ENCODE measurements around the gene NEK1. TPM values are rescaled to one million over a fixed set of nuclear protein-coding genes. Genes with fewer than 3 reads are reported as not detected.

Gene NEK1
- total RNA-seq, 1 experiment from 2014 or later: 18.6 TPM

DNA sequence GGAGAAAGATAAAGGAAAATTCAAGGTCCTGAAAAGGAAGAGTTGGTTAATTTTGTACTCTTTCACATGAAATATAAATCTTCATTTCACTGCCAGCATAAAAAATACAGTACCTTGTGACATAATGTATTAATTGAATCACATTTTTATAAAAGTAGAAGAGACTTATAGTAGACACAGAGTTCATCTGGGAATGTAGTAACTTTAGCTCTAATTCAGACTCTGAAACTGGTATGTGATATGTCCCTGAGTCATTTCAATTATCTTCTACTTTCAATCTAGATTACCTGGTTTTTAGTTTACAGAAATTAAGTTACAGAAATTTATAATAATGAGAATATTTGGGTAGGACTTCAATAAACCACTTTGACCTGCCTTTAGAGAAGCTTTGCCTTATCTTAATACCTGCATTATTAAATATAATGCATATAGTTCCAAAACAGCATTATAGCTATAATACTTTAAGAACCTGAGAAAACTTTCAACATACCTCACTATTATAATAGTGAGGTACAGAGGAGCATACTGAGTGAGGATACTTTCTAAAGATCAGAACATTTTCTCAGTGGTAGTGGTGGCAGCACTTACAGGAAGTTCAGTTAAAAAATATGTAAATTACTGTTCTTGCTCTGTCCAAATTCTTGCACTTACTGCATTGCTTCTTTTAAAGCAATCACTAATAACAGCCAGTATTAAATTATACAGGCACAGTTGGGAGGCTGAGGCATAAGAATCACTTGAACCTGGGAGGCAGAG lies 11.2 kb downstream of the NEK1 start:
- Histone ChIP-seq H3K27me3 (ENCODE audit: insufficient read depth, low read depth) (no peaks in the 10 kb centered on the region), H3K79me2 (ENCODE audit: low read depth) (no peaks in the 10 kb centered on the region), H3K4me3 (no peak overlapping the region), H3K4me1 (replicated peaks; ENCODE audit: insufficient read depth) (peaks cover 13% of the 10 kb centered on the region), H3K4me2 (no peak overlapping the region), H2AFZ (no peak overlapping the region), H3K9me3 (ENCODE audit: insufficient read depth, low read depth) (no peaks in the 10 kb centered on the region), H3K27ac (no peak overlapping the region), H3K36me3 (ENCODE audit: low read depth) (no peaks in the 10 kb centered on the region), H3F3A (ENCODE audit: insufficient read depth, low read depth) (no peaks in the 10 kb centered on the region), H3K9me2 (ENCODE audit: insufficient read depth) (no peaks in the 10 kb centered on the region), H4K20me1 (ENCODE audit: insufficient read depth) (no peaks in the 10 kb centered on the region)
- BruUV-seq (replicated peaks): no TSS peak
- TF ChIP-seq, protein P1, sequence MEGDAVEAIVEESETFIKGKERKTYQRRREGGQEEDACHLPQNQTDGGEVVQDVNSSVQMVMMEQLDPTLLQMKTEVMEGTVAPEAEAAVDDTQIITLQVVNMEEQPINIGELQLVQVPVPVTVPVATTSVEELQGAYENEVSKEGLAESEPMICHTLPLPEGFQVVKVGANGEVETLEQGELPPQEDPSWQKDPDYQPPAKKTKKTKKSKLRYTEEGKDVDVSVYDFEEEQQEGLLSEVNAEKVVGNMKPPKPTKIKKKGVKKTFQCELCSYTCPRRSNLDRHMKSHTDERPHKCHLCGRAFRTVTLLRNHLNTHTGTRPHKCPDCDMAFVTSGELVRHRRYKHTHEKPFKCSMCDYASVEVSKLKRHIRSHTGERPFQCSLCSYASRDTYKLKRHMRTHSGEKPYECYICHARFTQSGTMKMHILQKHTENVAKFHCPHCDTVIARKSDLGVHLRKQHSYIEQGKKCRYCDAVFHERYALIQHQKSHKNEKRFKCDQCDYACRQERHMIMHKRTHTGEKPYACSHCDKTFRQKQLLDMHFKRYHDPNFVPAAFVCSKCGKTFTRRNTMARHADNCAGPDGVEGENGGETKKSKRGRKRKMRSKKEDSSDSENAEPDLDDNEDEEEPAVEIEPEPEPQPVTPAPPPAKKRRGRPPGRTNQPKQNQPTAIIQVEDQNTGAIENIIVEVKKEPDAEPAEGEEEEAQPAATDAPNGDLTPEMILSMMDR (conservative IDR thresholded peaks at IDR 0.05): no peak
- TF ChIP-seq EZH2 (IDR thresholded peaks at IDR 0.05; ENCODE audit: low read depth): no peak
- ChIA-PET POLR2A (ENCODE audit: unreplicated experiment) (no interaction called here), CTCF (interaction anchor here (0.6 kb wide), 2 partner anchors 49 to 605 kb away, joined by 3 to 4 read pairs; no protein-coding TSS in a partner anchor)
- intact Hi-C loops (cut with micrococcal nuclease; ENCODE audit: unreplicated experiment): no loop called here
- DNase-seq: no peak

DNA sequence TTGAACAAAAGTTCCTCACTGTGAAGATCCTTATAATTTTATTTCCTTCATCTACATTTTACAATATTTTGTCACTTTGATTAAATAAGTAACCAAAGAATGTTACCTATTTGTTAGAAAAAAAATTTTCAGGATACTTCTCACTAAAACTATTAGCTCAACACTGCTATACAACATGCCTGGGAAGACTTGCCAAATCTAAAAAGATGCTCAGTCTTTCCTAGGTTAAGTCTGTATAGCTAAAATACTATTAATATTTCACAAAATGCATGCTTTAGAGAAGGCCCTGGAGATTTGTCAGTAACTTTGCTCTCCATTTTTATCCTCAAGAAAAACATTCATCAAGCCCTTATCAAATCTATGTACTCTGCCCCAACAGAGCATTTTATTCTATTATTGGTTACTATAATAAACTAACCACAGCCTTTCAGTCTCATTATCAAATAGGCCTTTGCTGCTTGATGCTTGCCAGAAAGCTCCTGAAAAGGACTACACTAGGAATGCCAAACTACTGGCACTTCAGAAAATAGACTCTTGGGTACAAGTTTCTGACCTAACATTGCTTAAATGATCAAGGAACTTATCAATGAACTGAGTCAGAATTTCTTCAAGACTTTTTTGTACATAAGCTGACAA lies 17.7 kb downstream of the NEK1 start:
- Histone ChIP-seq H3K79me2 (ENCODE audit: low read depth) (no peaks in the 10 kb centered on the region), H3K9me2 (ENCODE audit: insufficient read depth) (no peaks in the 10 kb centered on the region), H3K36me3 (ENCODE audit: low read depth) (no peaks in the 10 kb centered on the region), H3K27me3 (ENCODE audit: insufficient read depth, low read depth) (no peaks in the 10 kb centered on the region), H4K20me1 (ENCODE audit: insufficient read depth) (no peaks in the 10 kb centered on the region), H2AFZ (no peak overlapping the region), H3K4me2 (no peak overlapping the region), H3K4me1 (replicated peaks; ENCODE audit: insufficient read depth) (no peaks in the 10 kb centered on the region), H3K4me3 (no peak overlapping the region), H3K27ac (no peak overlapping the region), H3F3A (ENCODE audit: insufficient read depth, low read depth) (no peaks in the 10 kb centered on the region), H3K9me3 (ENCODE audit: insufficient read depth, low read depth) (no peaks in the 10 kb centered on the region)
- no TSS peak for BruUV-seq (replicated peaks)
- no peak for DNase-seq
- ChIA-PET CTCF (no interaction called here), POLR2A (ENCODE audit: unreplicated experiment) (no interaction called here)
- no peak for TF ChIP-seq EZH2 (IDR thresholded peaks at IDR 0.05; ENCODE audit: low read depth)
- TF ChIP-seq, protein P1 (conservative IDR thresholded peaks at IDR 0.05): no peak
- intact Hi-C loops (cut with micrococcal nuclease; ENCODE audit: unreplicated experiment): no loop called here

DNA sequence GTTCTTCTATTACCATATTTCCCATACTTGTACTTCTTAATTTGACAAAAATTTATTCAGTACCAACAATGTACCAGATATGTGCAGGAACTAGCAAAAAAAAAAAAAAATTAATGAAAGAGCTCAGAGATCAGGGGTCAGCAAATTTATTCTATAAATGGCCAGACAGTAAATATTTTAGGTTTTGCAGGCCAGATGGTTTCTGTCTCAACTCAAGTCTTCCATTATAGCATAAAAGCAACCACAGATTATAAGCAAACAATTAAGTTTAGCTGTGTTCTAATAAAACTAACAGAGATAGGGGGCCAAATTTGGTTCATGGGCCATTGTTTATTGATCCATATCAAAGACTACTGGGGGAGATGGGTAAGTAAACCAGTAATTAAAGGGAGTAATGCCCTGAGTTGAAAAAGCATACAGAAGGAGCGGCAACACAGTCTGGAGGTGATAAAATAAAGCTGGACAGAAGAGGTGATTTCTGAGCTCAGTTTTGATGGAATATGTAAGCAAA lies 19.3 kb downstream of the NEK1 start:
- no TSS peak for BruUV-seq (replicated peaks)
- DNase-seq: no peak
- Histone ChIP-seq H3K36me3 (ENCODE audit: low read depth) (no peaks in the 10 kb centered on the region), H3K9me3 (ENCODE audit: insufficient read depth, low read depth) (no peaks in the 10 kb centered on the region), H3K79me2 (ENCODE audit: low read depth) (no peaks in the 10 kb centered on the region), H3F3A (ENCODE audit: insufficient read depth, low read depth) (no peaks in the 10 kb centered on the region), H3K4me3 (no peak overlapping the region), H3K9me2 (ENCODE audit: insufficient read depth) (no peaks in the 10 kb centered on the region), H3K4me2 (no peak overlapping the region), H2AFZ (no peak overlapping the region), H4K20me1 (ENCODE audit: insufficient read depth) (no peaks in the 10 kb centered on the region), H3K27ac (no peak overlapping the region), H3K27me3 (ENCODE audit: insufficient read depth, low read depth) (no peaks in the 10 kb centered on the region), H3K4me1 (replicated peaks; ENCODE audit: insufficient read depth) (no peaks in the 10 kb centered on the region)
- POLR2A ChIA-PET (ENCODE audit: unreplicated experiment): no interaction called here
- CTCF ChIA-PET: interaction anchor here (0.6 kb wide), 1 partner anchor 9 kb away, joined by 3 read pairs; no protein-coding TSS in a partner anchor
- no peak for TF ChIP-seq EZH2 (IDR thresholded peaks at IDR 0.05; ENCODE audit: low read depth)
- TF ChIP-seq, protein P1 (conservative IDR thresholded peaks at IDR 0.05): no peak
- intact Hi-C loops (cut with micrococcal nuclease; ENCODE audit: unreplicated experiment): no loop called here

Data from PC-9 (cell line).